Epithelial cell of esophagus (primary cell): ENCODE measurements around the gene BATF.

Source experiments
- DNase-seq: peaks from one replicate; pipeline ENCODE4 v3.0.0; 2010; ENCODE audit warnings: low read depth
- H3K4me3 ChIP-seq: 2 replicates; pipeline ENCODE4 v1.5.1; 2011; ENCODE audit warnings: mild to moderate bottlenecking, low read length, control low read depth
- TF ChIP-seq, protein P1 (sequence below): IDR thresholded peaks from 2 replicates; pipeline ENCODE4 v1.5.1; 2011; ENCODE audit warnings: low read depth, mild to moderate bottlenecking, low read length, control low read depth, inconsistent platforms; ENCODE audit not compliant: insufficient read depth; ENCODE audit errors: missing control alignments

The BATF gene

DNA sequence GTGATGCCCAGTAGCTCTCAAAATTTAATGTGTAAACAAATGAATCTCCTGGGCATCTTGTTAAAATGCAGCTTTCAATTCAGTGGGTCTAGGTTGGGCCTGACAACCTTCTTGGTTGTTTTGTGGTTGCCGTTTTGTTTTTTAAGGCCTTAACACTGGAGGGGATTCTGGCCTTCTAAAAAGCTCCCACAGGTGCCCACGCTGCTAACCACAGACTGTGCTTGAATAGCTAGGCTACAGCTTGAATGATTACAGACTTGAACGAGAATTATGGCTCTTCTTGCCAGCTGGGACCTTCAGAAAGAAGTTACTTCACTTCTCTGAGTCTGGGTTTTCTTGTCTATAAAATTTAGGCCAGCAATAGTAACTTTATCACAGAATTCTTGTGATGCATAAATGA lies 54.8 kb downstream of the BATF start:
- DNase-seq: no peak
- TF ChIP-seq, protein P1, sequence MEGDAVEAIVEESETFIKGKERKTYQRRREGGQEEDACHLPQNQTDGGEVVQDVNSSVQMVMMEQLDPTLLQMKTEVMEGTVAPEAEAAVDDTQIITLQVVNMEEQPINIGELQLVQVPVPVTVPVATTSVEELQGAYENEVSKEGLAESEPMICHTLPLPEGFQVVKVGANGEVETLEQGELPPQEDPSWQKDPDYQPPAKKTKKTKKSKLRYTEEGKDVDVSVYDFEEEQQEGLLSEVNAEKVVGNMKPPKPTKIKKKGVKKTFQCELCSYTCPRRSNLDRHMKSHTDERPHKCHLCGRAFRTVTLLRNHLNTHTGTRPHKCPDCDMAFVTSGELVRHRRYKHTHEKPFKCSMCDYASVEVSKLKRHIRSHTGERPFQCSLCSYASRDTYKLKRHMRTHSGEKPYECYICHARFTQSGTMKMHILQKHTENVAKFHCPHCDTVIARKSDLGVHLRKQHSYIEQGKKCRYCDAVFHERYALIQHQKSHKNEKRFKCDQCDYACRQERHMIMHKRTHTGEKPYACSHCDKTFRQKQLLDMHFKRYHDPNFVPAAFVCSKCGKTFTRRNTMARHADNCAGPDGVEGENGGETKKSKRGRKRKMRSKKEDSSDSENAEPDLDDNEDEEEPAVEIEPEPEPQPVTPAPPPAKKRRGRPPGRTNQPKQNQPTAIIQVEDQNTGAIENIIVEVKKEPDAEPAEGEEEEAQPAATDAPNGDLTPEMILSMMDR: no peak
- H3K4me3 ChIP-seq: no peak overlapping the region

DNA sequence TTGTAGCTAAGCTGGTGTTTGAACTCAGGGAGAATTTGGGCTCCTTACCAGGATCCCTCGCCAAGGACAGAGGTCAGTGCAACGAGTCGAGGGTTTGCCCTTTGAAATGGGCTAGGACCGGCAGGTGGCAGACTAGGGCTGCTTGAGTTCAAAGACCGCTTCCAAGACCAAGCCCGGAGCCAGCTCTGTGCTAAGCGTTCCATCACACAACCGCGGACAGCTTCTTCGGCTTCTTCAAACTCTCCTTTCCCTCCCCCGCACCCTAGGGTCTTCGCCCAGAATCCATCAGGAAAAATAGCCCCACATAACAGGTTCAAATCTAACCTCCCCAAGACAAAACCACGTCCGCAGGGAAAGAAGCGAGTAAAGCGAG lies 55.4 kb downstream of the BATF start:
- DNase-seq: peak; percentile 85
- TF ChIP-seq, protein P1: peak; percentile 83
- H3K4me3 ChIP-seq: peak overlapping the region; percentile 56

DNA sequence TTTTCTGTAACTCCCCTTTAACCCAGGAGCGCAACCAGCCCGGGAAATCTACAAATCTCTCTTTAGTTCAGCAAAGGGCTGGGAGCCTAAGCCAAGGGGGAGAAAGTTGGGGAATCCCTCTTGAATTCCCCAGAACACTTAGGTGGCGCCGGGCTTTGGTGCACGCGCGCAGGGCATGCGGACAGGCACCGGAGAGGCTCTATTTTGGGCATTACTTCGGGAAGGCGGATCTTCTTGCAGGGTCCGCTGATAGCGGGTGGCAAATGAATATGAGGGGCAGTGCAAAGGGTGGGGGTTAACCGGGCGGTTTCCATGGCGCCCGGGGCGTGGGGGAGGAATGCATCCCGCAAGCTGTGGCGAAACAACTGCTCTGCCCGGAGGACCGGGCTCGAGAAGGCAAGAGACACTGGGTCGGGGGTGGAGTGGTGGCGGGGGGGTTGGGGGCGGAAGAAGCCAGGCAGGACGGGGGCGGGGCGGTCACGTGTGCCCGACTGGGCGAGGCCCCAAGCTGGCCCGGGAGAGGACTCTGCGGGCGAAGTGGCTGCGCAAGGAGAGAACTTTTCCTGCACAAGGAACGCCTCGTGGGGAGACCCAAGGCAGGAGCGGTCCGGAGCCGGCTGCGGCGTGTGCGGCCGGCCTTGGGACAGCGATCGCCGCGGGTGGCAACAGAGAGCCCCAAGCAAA lies 56.0 kb downstream of the BATF start, which contains the start of gene FLVCR2:
TSS of gene FLVCR2 (plus strand) at position 519 of the 684 bp plus-strand sequence. CDS start 353 bp downstream, outside the sequence.
- peak; percentile 62 for DNase-seq
- TF ChIP-seq, protein P1: no peak
- peak within 1 kb of the TSS; percentile 56 for H3K4me3 ChIP-seq

DNA sequence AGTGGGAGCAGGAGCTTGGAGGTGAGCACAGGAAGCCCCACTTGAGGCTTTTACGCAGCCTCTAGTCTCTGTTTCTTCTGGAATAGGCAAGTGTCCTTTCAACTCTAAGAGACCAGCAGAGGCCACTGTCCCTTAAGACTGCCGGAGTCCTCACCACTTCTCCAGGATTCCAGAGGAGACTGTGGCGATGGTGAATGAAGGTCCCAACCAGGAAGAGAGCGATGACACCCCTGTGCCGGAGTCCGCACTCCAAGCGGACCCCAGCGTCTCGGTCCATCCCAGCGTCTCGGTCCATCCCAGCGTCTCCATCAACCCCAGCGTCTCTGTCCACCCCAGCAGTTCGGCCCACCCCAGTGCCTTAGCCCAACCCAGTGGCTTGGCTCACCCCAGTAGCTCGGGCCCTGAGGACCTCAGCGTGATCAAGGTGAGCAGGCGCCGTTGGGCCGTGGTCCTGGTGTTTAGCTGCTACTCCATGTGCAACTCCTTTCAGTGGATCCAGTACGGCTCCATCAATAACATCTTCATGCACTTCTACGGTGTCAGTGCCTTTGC lies 56.6 kb downstream of the BATF start:
- H3K4me3 ChIP-seq: peak overlapping the region; percentile 56
- DNase-seq: no peak
- TF ChIP-seq, protein P1: peak; percentile 11

DNA sequence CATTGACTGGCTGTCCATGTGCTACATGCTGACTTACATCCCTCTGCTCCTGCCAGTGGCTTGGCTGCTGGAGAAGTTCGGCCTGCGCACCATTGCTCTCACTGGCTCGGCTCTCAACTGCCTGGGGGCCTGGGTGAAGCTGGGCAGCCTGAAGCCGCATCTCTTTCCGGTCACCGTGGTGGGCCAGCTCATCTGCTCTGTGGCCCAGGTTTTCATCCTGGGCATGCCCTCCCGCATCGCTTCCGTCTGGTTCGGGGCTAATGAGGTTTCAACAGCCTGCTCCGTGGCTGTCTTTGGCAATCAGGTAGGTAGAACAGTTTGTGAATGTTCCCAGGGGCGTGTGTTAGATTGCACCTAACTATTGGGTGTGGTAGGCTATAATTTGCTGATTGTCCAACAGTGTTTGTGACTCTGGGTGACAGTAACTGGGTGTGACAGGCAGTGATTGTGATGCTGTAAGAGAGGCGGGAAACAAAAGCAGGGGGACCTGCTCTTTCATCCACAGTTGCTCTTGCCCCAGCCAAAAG lies 57.1 kb downstream of the BATF start:
- no peak for DNase-seq
- TF ChIP-seq, protein P1: no peak
- peak overlapping the region; percentile 56 for H3K4me3 ChIP-seq

DNA sequence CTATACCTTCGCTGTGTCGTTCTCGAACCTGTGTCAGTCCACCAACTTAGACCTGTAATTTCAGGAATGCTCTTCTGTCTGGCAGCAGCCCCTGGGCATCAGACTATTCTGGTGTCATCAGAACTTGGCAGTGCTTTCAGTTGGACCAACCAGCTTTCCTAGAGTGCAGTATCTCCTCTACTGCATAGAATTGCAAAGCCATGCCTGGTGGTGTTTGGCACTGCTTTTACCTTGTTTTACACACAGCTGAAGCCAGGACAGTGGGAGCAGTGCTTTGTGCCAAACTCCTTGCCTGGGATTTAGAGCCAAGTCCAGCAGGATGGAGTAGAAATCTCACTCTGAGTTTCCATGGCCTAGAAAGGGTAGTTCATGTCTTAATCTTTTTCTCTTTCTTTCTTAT lies 57.6 kb downstream of the BATF start:
- DNase-seq: no peak
- TF ChIP-seq, protein P1: no peak
- peak overlapping the region; percentile 56 for H3K4me3 ChIP-seq
